Keratinocyte (primary cell): ENCODE results near the gene HCFC1. TPM values are rescaled to one million over a fixed set of nuclear protein-coding genes. Genes with fewer than 3 reads are reported as not detected.

Experiments
- DNase-seq: peaks from one replicate; pipeline ENCODE4 v3.0.0-alpha.2; 2011; ENCODE audit warnings: low read depth, missing footprints, low spot score
- FAIRE-seq: peaks from 2 replicates; lab custom pipeline; 2011; peaks lifted over from hg19 to GRCh38; lab: Jason Lieb, UNC
- H2AFZ ChIP-seq: 2 replicates; pipeline ENCODE4 v1.6.0; 2012; ENCODE audit warnings: low read length, control low read depth, inconsistent platforms; ENCODE audit not compliant: control insufficient read depth
- H3K27ac ChIP-seq: 2 replicates; pipeline ENCODE4 v1.5.1; 2011; ENCODE audit warnings: low read length; ENCODE audit not compliant: control insufficient read depth, insufficient read depth
- H3K27me3 ChIP-seq: 3 replicates; pipeline ENCODE4 v1.6.0; 2011; ENCODE audit warnings: low read length; ENCODE audit not compliant: control insufficient read depth, insufficient read depth; ENCODE audit errors: extremely low read depth
- H3K36me3 ChIP-seq, 2 experiments: 2 replicates in 1 of 2; 3 replicates in 1 of 2; pipeline ENCODE4 v1.5.1; 2011; ENCODE audit warnings: low read length in 2 of 2, mild to moderate bottlenecking in 1 of 2; ENCODE audit not compliant: control insufficient read depth in 2 of 2, insufficient read depth in 2 of 2; ENCODE audit errors: extremely low read depth in 1 of 2
- H3K4me1 ChIP-seq: 3 replicates; pipeline ENCODE4 v1.5.1; 2011; ENCODE audit warnings: low read length; ENCODE audit not compliant: control insufficient read depth, insufficient read depth; ENCODE audit errors: extremely low read depth
- H3K4me2 ChIP-seq: 3 replicates; pipeline ENCODE4 v1.6.0; 2011; ENCODE audit warnings: low read depth, low read length; ENCODE audit not compliant: control insufficient read depth, insufficient read depth; ENCODE audit errors: extremely low read depth
- H3K4me3 ChIP-seq, 3 experiments: fragments of 200-600 bp in 1 of 3; sonication (generic) in 1 of 3; 2 replicates in 2 of 3; 3 replicates in 1 of 3; pipeline ENCODE4 v1.5.1; 2011 to 2016; ENCODE audit warnings: low read length in 3 of 3, mild to moderate bottlenecking in 3 of 3, control low read depth in 2 of 3, inconsistent platforms in 1 of 3, low read depth in 1 of 3, mixed read lengths in 1 of 3, mixed run types in 1 of 3, moderate library complexity in 1 of 3; ENCODE audit not compliant: control insufficient read depth in 2 of 3, insufficient read depth in 2 of 3; ENCODE audit errors: extremely low read depth in 1 of 3
- H3K79me2 ChIP-seq: 2 replicates; pipeline ENCODE4 v1.6.0; 2012; ENCODE audit warnings: low read length; ENCODE audit not compliant: control insufficient read depth, insufficient read depth
- H3K9ac ChIP-seq: 3 replicates; pipeline ENCODE4 v1.6.0; 2011; ENCODE audit warnings: low read length; ENCODE audit not compliant: control insufficient read depth, insufficient read depth; ENCODE audit errors: extremely low read depth
- H3K9me1 ChIP-seq: 3 replicates; pipeline ENCODE4 v1.6.0; 2011; ENCODE audit warnings: low read length; ENCODE audit not compliant: control insufficient read depth, insufficient read depth; ENCODE audit errors: extremely low read depth
- H3K9me3 ChIP-seq: 2 replicates; pipeline ENCODE4 v1.5.1; 2012; ENCODE audit warnings: low read depth, low read length; ENCODE audit not compliant: control insufficient read depth
- H4K20me1 ChIP-seq: 3 replicates; pipeline ENCODE4 v1.6.0; 2011; ENCODE audit warnings: low read length; ENCODE audit not compliant: control insufficient read depth, insufficient read depth; ENCODE audit errors: extremely low read depth
- EZH2 ChIP-seq: IDR thresholded peaks from one replicate; pipeline ENCODE4 v1.6.1; 2012; ENCODE audit warnings: inconsistent platforms, mild to moderate bottlenecking, low read length, moderate library complexity
- dilution Hi-C: fragments of 300-500 bp; cut with MboI; formaldehyde crosslinking; loops from one replicate; pipeline ENCODE4 v1.7.0; 2020; ENCODE audit warnings: low sequenced_read_pairs; ENCODE audit not compliant: extremely low pct_ligation_motif_present
- polyA plus RNA-seq, 5 experiments: library from polyadenylated mRNA; depleted of rRNA in 3 of 5; stranded (reverse) in 3 of 5; stranded (forward) in 1 of 5; unstranded in 1 of 5; fragments of >200 nt; gene quantifications; 1 replicate in 1 of 5; 2 replicates in 3 of 5; 3 replicates in 1 of 5; pipeline versions ENCODE4 v1.2.1 to v1.2.3, GENCODE V29; 2011 to 2012; ENCODE audit warnings: missing spikeins in 2 of 5, low read depth in 1 of 5, low replicate concordance in 1 of 5
- TF ChIP-seq, protein P1 (sequence below), 3 experiments: IDR thresholded peaks in 1 of 3; conservative IDR thresholded peaks in 1 of 3; optimal IDR thresholded peaks in 1 of 3; 2 replicates in 2 of 3; 3 replicates in 1 of 3; pipeline versions ENCODE3 to v1.5.1; 2011; ENCODE audit warnings: low read length in 3 of 3, mild to moderate bottlenecking in 3 of 3, moderate library complexity in 2 of 3, control low read depth in 1 of 3, inconsistent platforms in 1 of 3; ENCODE audit not compliant: insufficient read depth in 2 of 3; ENCODE audit errors: extremely low read depth in 1 of 3

HCFC1 gene
- polyA plus RNA-seq, 1 donor (not counting 4 experiments of a cell fraction or from before 2014, with no cell fraction given): 2.7 TPM

DNA sequence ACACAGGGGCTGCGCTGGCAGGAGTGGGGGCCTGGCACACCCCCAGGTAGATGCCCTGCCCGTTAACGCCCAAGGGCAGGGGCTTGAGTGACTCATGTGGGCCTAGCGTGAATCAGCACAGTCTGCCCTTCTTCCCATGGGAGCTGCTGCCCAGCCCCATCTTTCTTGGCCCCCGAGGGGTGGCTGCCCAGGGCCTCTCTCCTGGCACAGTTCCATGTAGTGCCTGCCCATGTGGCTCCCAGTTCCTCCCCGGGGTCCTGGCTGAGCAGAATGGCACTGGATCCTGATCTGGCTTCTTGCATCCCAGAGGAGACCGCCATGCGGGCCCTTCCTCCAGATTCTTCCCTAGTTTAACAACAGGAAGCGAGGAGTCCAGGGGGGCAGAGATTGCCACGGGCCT is 69.2 kb downstream of the HCFC1 start:
- Histone ChIP-seq H3K4me3 (no peak overlapping the region), H3K79me2 (no peaks in the 10 kb centered on the region), H3K27ac (no peak overlapping the region), H2AFZ (no peak overlapping the region), H3K4me2 (no peak overlapping the region), H3K9me1 (no peaks in the 10 kb centered on the region), H3K27me3 (no peaks in the 10 kb centered on the region), H3K4me1 (peaks cover 8% of the 10 kb centered on the region), H3K36me3 (no peaks in the 10 kb centered on the region), H3K9ac (no peak overlapping the region), H3K9me3 (no peaks in the 10 kb centered on the region), H4K20me1 (no peaks in the 10 kb centered on the region)
- DNase-seq (no peak), FAIRE-seq (no peak)
- no peak for TF ChIP-seq EZH2
- TF ChIP-seq, protein P1, sequence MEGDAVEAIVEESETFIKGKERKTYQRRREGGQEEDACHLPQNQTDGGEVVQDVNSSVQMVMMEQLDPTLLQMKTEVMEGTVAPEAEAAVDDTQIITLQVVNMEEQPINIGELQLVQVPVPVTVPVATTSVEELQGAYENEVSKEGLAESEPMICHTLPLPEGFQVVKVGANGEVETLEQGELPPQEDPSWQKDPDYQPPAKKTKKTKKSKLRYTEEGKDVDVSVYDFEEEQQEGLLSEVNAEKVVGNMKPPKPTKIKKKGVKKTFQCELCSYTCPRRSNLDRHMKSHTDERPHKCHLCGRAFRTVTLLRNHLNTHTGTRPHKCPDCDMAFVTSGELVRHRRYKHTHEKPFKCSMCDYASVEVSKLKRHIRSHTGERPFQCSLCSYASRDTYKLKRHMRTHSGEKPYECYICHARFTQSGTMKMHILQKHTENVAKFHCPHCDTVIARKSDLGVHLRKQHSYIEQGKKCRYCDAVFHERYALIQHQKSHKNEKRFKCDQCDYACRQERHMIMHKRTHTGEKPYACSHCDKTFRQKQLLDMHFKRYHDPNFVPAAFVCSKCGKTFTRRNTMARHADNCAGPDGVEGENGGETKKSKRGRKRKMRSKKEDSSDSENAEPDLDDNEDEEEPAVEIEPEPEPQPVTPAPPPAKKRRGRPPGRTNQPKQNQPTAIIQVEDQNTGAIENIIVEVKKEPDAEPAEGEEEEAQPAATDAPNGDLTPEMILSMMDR (optimal IDR thresholded peaks at IDR 0.05 in 1 of 3, IDR thresholded peaks at IDR 0.05 in 1 of 3, conservative IDR thresholded peaks at IDR 0.05 in 1 of 3; ENCODE audit: extremely low read depth in 1 of 3, insufficient read depth in 2 of 3, low read length in 3 of 3): no peak
- dilution Hi-C loops: no loop called here

DNA sequence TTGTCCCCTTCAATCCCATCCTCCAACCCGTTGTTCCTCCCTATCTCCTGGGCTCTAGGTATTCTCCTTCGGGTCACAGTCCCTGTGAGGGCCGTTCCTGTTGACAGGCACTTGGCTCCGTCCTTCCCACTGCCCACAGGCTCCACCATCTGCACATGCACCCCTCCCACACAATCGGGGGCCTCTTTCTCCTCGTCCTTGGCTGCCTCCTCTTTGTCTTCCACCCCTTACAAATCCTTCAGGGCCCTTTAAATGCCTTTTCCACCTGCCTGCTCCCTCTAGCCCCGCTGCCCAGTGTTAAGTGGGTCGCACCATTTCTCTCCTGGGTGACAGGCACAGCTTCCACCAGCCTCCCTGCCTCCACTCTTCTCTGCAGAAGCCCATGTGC is 69.9 kb downstream of the HCFC1 start:
- Histone ChIP-seq H3K9me3 (no peaks in the 10 kb centered on the region), H3K27ac (no peak overlapping the region), H3K9ac (no peak overlapping the region), H3K36me3 (no peaks in the 10 kb centered on the region), H3K27me3 (no peaks in the 10 kb centered on the region), H3K79me2 (no peaks in the 10 kb centered on the region), H3K4me1 (peaks cover 8% of the 10 kb centered on the region), H3K4me2 (no peak overlapping the region), H3K9me1 (no peaks in the 10 kb centered on the region), H4K20me1 (no peaks in the 10 kb centered on the region), H2AFZ (no peak overlapping the region), H3K4me3 (no peak overlapping the region)
- DNase-seq: no peak
- dilution Hi-C loops: no loop called here
- FAIRE-seq: no peak
- TF ChIP-seq, protein P1 (optimal IDR thresholded peaks at IDR 0.05 in 1 of 3, IDR thresholded peaks at IDR 0.05 in 1 of 3, conservative IDR thresholded peaks at IDR 0.05 in 1 of 3; ENCODE audit: extremely low read depth in 1 of 3, insufficient read depth in 2 of 3, low read length in 3 of 3): no peak
- TF ChIP-seq EZH2: no peak
